Fibroblast of the aortic adventitia (primary cell): ENCODE measurements around the gene IDE. TPM values are rescaled to one million over a fixed set of nuclear protein-coding genes. Genes with fewer than 3 reads are reported as not detected.
"Not testable (repeated sequence)": the region's sequence is repeated elsewhere in the genome, so short reads cannot be mapped to it uniquely, and the experiment has no call there.

Experiments used
- DNase-seq: peaks from one replicate; pipeline ENCODE4 v3.0.0-alpha.2; 2010; ENCODE audit warnings: low read depth
- H3K4me3 ChIP-seq: 2 replicates; pipeline ENCODE4 v1.5.1; 2011; ENCODE audit warnings: low read depth, mild to moderate bottlenecking, control low read depth, low read length, moderate library complexity
- total RNA-seq: library from RNA; depleted of rRNA; stranded (reverse); fragments of >200 nt; gene quantifications from 2 replicates; pipeline ENCODE4 v1.2.3, GENCODE V29; 2012; ENCODE audit warnings: low replicate concordance
- TF ChIP-seq, protein P1 (sequence below): IDR thresholded peaks from 2 replicates; pipeline ENCODE4 v1.5.1; 2011; ENCODE audit warnings: mild to moderate bottlenecking, low read length, control low read depth, inconsistent platforms; ENCODE audit not compliant: insufficient read depth

IDE gene
- total RNA-seq, 1 donor: 44.7 TPM

DNA sequence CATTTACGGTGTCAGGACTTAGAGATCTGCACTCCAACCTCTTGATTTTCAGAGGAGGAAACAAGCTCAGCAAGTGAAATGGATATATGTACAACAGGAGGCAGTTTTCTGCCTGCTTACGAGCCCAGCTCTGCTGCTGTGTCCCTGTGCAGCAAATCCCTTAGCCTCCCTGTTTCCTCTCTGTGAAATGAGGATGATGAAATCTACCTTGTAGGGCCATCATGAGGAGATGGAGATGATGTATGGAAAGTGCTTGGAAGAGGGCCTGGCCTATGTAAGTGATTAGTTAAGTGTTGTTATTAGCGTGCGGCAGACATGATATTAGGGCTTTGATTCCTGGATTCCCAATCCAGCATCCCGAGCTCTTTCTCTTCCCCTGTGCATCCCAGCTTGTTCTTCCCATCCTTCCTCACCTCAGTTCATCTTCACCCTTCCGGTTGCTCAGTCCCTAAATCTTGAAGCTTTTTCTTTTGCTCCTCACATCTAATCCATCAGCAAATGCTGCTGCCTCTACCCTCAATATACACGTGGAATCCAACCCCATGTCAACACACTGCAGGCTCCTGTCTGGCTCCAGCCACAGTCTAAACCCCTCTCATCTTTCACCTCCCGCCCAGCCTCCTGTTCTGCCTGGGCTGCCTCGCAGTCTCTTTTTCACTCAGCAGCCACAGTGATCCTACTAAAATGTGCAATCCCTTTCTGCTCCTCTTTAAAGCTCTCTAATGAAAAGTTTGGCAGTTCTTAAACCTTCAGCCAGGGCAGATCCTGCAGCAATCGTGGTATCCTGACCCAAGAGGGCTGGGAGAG lies 169.1 kb downstream of the IDE start:
- no peak overlapping the region for H3K4me3 ChIP-seq
- TF ChIP-seq, protein P1, sequence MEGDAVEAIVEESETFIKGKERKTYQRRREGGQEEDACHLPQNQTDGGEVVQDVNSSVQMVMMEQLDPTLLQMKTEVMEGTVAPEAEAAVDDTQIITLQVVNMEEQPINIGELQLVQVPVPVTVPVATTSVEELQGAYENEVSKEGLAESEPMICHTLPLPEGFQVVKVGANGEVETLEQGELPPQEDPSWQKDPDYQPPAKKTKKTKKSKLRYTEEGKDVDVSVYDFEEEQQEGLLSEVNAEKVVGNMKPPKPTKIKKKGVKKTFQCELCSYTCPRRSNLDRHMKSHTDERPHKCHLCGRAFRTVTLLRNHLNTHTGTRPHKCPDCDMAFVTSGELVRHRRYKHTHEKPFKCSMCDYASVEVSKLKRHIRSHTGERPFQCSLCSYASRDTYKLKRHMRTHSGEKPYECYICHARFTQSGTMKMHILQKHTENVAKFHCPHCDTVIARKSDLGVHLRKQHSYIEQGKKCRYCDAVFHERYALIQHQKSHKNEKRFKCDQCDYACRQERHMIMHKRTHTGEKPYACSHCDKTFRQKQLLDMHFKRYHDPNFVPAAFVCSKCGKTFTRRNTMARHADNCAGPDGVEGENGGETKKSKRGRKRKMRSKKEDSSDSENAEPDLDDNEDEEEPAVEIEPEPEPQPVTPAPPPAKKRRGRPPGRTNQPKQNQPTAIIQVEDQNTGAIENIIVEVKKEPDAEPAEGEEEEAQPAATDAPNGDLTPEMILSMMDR: no peak
- no peak for DNase-seq

DNA sequence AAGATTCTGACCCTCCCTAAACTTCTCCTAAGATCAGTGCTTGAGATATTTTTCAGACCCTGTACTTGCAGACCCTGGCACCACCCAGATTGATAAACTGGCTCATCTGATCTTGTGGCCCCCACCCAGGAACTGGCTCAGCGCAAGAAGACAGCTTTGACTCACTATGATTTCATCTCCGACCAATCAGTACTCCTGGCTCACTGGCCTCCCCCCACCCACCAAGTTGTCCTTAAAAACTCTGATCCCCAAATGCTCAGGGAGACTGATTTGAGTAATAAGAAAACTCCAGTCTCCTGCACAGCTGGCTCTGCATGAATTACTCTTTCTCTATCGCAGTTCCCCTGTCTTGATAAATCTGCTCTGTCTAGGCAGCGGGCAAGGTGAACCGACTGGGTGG lies 171.7 kb downstream of the IDE start:
- not testable (repeated sequence) for DNase-seq, H3K4me3 ChIP-seq

Other genes starting within 250 kb of the IDE start
- 4.5 and 46.5 TPM in 2 replicates for gene KIF11, start 19.0 kb upstream of the IDE start, total RNA-seq
- 0.49 and 8.6 TPM in 2 replicates for gene HHEX, start 115.9 kb upstream of the IDE start, total RNA-seq